ENCODE measurements around the gene SPOCK1.

SPOCK1 gene

GRCh38 chr5:137186759-137187461, 312.2 kb downstream of the SPOCK1 start:
- DNase-seq = no peak

GRCh38 chr5:137185193-137185592, 313.9 kb downstream of the SPOCK1 start:
- no peak for DNase-seq

- no peak for DNase-seq
Observed at GRCh38 chr5:137184734-137185133, 314.4 kb downstream of the SPOCK1 start.

- no peak for DNase-seq
Observed at GRCh38 chr5:137182576-137182975, 316.6 kb downstream of the SPOCK1 start.

- no peak for DNase-seq
Observed at GRCh38 chr5:137181667-137182066, 317.5 kb downstream of the SPOCK1 start.

- no peak for DNase-seq
Observed at GRCh38 chr5:137179203-137179602, 319.9 kb downstream of the SPOCK1 start.

- DNase-seq = no peak
Observed at GRCh38 chr5:137176609-137177008, 322.5 kb downstream of the SPOCK1 start.

GRCh38 chr5:137176126-137176525, 323.0 kb downstream of the SPOCK1 start:
- DNase-seq = no peak

- no peak for DNase-seq
Observed at GRCh38 chr5:137174196-137174595, 324.9 kb downstream of the SPOCK1 start.

GRCh38 chr5:137172258-137172657, 326.9 kb downstream of the SPOCK1 start:
- DNase-seq = no peak

- no peak for DNase-seq
Observed at GRCh38 chr5:137167187-137167586, 331.9 kb downstream of the SPOCK1 start.

GRCh38 chr5:137164961-137165360, 334.2 kb downstream of the SPOCK1 start:
- DNase-seq = no peak

- DNase-seq = no peak
Observed at GRCh38 chr5:137164536-137164935, 334.6 kb downstream of the SPOCK1 start.

GRCh38 chr5:137158691-137159090, 340.4 kb downstream of the SPOCK1 start:
- DNase-seq = no peak

- DNase-seq = no peak
Observed at GRCh38 chr5:137156180-137156579, 342.9 kb downstream of the SPOCK1 start.

- DNase-seq = no peak
Observed at GRCh38 chr5:137155261-137156000, 343.7 kb downstream of the SPOCK1 start.

- DNase-seq = no peak
Observed at GRCh38 chr5:137152616-137153015, 346.5 kb downstream of the SPOCK1 start.

- DNase-seq = no peak
Observed at GRCh38 chr5:137148655-137149054, 350.5 kb downstream of the SPOCK1 start.

- no peak for DNase-seq
Observed at GRCh38 chr5:137148159-137148558, 351.0 kb downstream of the SPOCK1 start.

GRCh38 chr5:137147346-137147745, 351.8 kb downstream of the SPOCK1 start:
- DNase-seq = no peak

GRCh38 chr5:137146402-137146890, 352.7 kb downstream of the SPOCK1 start:
- DNase-seq = no peak

GRCh38 chr5:137145721-137146120, 353.4 kb downstream of the SPOCK1 start:
- no peak for DNase-seq

GRCh38 chr5:137144656-137145055, 354.5 kb downstream of the SPOCK1 start:
- DNase-seq = no peak

All from CD4-positive, alpha-beta T cell treated with Interleukin-12 subunit alpha and Interleukin-12 subunit beta, for 1 hour (primary cell).